Measurements from ENCODE around the gene PPP1R2. TPM values are rescaled to one million over a fixed set of nuclear protein-coding genes. Genes with fewer than 3 reads are reported as not detected.

Gene PPP1R2
- 57.2 and 82.0 TPM in 2 replicates for total RNA-seq

DNA sequence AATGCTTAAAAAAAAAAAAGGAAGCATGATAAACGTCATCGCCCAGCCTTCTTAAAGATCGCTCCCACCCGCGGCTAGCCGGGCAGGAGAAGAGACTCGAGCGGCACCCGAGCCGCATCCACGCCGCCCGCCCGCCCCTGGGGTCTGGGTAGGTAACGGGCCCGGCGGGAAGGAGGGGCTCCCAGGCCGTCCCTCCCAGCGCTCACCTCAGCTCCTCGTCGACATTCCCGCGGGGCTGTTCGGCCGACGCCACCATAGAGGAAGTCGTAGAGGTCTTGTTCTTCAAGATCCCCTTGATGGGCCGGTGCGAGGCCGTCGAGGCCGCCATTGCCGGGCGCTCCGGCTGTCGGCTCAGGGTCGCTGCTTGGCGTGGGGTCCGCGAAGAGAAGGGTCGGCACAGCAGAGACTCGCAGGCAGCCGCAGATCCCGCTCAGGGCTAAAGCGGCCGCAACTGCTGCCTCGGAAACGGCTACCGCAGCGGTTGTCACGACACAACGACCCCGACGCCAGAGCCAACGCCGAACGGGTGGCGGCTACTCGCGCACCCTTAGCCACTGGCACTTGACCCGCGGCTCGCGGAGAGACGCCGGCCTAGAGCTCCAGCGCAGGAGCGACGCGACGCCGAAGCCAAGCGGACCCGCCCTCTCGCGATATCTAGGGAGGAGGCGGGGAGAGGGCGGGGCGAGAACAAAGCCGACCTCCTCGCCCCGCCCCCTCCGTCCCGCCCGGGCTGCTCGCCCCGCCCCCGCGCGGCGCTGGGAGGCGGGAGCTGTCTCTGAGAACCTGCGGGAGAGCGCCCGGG lies at the start of gene PPP1R2:
Gene PPP1R2 (minus strand): TSS at position 628 of the 802 bp plus-strand sequence. CDS start 300 bp downstream, at position 328.

DNA sequence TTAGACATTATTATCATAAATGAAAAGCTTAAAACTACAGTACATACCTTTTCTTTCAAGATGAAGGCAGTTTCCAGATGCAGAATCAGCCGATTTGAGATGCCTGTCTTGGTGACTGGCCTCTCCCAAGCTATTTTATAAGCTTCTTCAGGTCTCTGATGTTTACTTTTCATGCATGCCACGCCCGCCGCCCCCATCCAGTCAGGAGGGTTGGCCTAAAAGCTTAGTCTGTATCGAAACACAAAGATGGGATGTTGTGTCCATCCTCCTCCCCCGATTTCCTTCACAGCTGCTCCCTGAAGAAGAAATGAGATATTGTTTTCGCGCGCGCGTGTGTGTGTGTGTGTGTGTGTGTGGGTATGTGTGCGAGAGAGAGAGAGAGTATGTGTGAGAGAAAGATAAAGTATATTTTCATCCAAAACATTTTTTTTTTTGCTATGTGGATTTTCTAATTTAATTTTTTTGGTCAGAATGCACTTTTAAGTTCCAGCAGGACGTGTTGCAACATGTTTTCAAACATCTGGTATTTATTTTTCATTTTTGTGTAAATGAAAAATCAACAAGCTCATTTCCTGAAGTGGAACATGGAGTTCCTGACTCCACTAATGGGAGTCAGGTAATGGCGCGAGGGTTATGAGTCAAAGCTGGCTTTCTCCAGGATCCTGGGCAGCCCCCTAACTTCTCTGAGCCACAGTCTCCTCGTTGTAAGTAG lies 40.9 kb upstream of the PPP1R2 start, which contains the start of gene APOD:
Gene APOD (minus strand): TSS at position 110 of the 712 bp plus-strand sequence. CDS start 4,479 bp downstream, outside the sequence.

Other genes with a start within 250 kb of the PPP1R2 start
- 11.2 and 13.2 TPM in 2 replicates for gene ACAP2, start 100.3 kb downstream of the PPP1R2 start, total RNA-seq
- gene APOD, start 40.6 kb upstream of the PPP1R2 start, total RNA-seq, result not detected in 2 replicates
- gene MUC20, start 177.7 kb upstream of the PPP1R2 start, total RNA-seq, result 0.38 TPM in 1 of 2 replicates, not detected in the other